K562 (cell line): ENCODE measurements around the gene ARSA. TPM values are rescaled to one million over a fixed set of nuclear protein-coding genes. Genes with fewer than 3 reads are reported as not detected.

Source experiments
- ATAC-seq: fragments of 200-7000 bp; cut with Tn5 transposase; 3 replicates; pipeline ENCODE4 v1.9.1; 2020; ENCODE audit warnings: moderate library complexity
- BruUV-seq: library from RNA; stranded (reverse); fragments of 400-500 nt; replicated peaks from 2 replicates; lab custom pipeline; 2021; lab: Mats Ljungman, UMichigan
- CTCF ChIA-PET: fragments of 300-600 bp; formaldehyde crosslinking; extraction: SDS; loops from one replicate; lab custom pipeline; 2021; ENCODE audit warnings: low intra/inter-chr PET ratio; lab: Yijun Ruan, JAX
- POLR2A ChIA-PET: fragments of 300-600, 350-650 bp; sonication (Branson Sonifier 250); formaldehyde crosslinking; extraction: SDS; loops from one replicate; lab custom pipeline; 2021; ENCODE audit warnings: antibody characterized with exemption, inconsistent platforms; lab: Yijun Ruan, JAX
- DNase-seq, 4 experiments: peaks; one replicate each; pipeline versions ENCODE4 v3.0.0 to v3.0.0-alpha.2; 2011 to 2018; ENCODE audit warnings: low spot score in 3 of 4, mixed read lengths in 3 of 4; ENCODE audit errors: extremely low read depth in 1 of 4
- FAIRE-seq: peaks from 2 replicates; lab custom pipeline; 2011; peaks lifted over from hg19 to GRCh38; lab: Jason Lieb, UNC
- H2AFZ ChIP-seq: 2 replicates; pipeline ENCODE4 v1.6.0; 2011; ENCODE audit warnings: low read depth, low read length, control low read depth, inconsistent platforms
- H3K27ac ChIP-seq: fragments of 200-600 bp; 3 replicates; pipeline ENCODE4 v1.8.0; 2011; ENCODE audit warnings: low read depth, mild to moderate bottlenecking, control low read depth, inconsistent platforms, low read length, moderate library complexity, mixed read lengths; ENCODE audit errors: extremely low read depth
- H3K27me3 ChIP-seq, 2 experiments: fragments of 300-600 bp in 1 of 2; 2 replicates in 1 of 2; 3 replicates in 1 of 2; pipeline versions ENCODE4 v1.6.0 to v1.8.0; 2011; ENCODE audit warnings: inconsistent platforms in 2 of 2, low read length in 2 of 2, mild to moderate bottlenecking in 1 of 2, mixed read lengths in 1 of 2, moderate library complexity in 1 of 2; ENCODE audit not compliant: control insufficient read depth in 2 of 2, insufficient read depth in 2 of 2
- H3K36me3 ChIP-seq: fragments of 300-600 bp; 3 replicates; pipeline ENCODE4 v1.8.0; 2011; ENCODE audit warnings: mild to moderate bottlenecking, low read length, inconsistent platforms; ENCODE audit not compliant: control insufficient read depth, insufficient read depth
- H3K4me1 ChIP-seq, 2 experiments: fragments of 200-600 bp in 1 of 2; replicated peaks in 1 of 2; 2 replicates in 1 of 2; 3 replicates in 1 of 2; pipeline versions ENCODE4 v1.5.1 to v1.8.0; 2011; ENCODE audit warnings: inconsistent platforms in 2 of 2, low read length in 2 of 2, mild to moderate bottlenecking in 1 of 2, mixed read lengths in 1 of 2, moderate library complexity in 1 of 2; ENCODE audit not compliant: control insufficient read depth in 2 of 2, insufficient read depth in 2 of 2
- H3K4me2 ChIP-seq: 2 replicates; pipeline ENCODE4 v1.6.1; 2011; ENCODE audit warnings: low read length, control low read depth, inconsistent platforms, mixed read lengths; ENCODE audit not compliant: insufficient read depth
- H3K4me3 ChIP-seq: fragments of 200-600 bp; sonication (generic), shearing (Covaris generic); 2 replicates; pipeline ENCODE4 v1.5.1; 2016; ENCODE audit warnings: control low read depth, inconsistent platforms
- H3K79me2 ChIP-seq: fragments of 200-600 bp; 3 replicates; pipeline ENCODE4 v1.8.0; 2011; ENCODE audit warnings: low read length, inconsistent platforms; ENCODE audit not compliant: control insufficient read depth, insufficient read depth
- H3K9ac ChIP-seq, 2 experiments: 2 replicates each; pipeline versions ENCODE4 v1.6.0 to v1.6.1; 2011; ENCODE audit warnings: low read depth in 2 of 2, low read length in 2 of 2, control low read depth in 1 of 2, inconsistent platforms in 1 of 2, mild to moderate bottlenecking in 1 of 2, mixed read lengths in 1 of 2; ENCODE audit not compliant: insufficient read depth in 1 of 2
- H3K9me1 ChIP-seq: one replicate; pipeline ENCODE4 v1.6.0; 2011; ENCODE audit warnings: inconsistent platforms, mild to moderate bottlenecking, low read length, moderate library complexity; ENCODE audit not compliant: control insufficient read depth, insufficient read depth
- H3K9me3 ChIP-seq: replicated peaks from 2 replicates; pipeline ENCODE4 v1.5.1; 2011; ENCODE audit warnings: low read depth, low read length, inconsistent platforms; ENCODE audit not compliant: control insufficient read depth, insufficient read depth
- H4K20me1 ChIP-seq: replicated peaks from 2 replicates; pipeline ENCODE4 v1.6.1; 2011; ENCODE audit warnings: low read length, inconsistent platforms, mixed read lengths; ENCODE audit not compliant: control insufficient read depth, insufficient read depth
- ATF6 ChIP-seq: sonication (generic); formaldehyde crosslinking; IDR thresholded peaks from 2 replicates; pipeline ENCODE4 v1.4.0; 2020; ENCODE audit warnings: mild to moderate bottlenecking, missing genetic modification reagents
- CEBPG ChIP-seq, 3 experiments: fragments of 200-800 bp in 1 of 3; sonication (Bioruptor generic) in 1 of 3; sonication (generic) in 1 of 3; formaldehyde crosslinking in 1 of 3; IDR thresholded peaks in 2 of 3; conservative IDR thresholded peaks in 1 of 3; 2 replicates each; pipeline versions ENCODE4 v1.6.1 to v1.8.0; 2016 to 2022; ENCODE audit warnings: missing compliant biosample characterization in 2 of 3, missing genetic modification characterization in 2 of 3, mild to moderate bottlenecking in 1 of 3, missing genetic modification reagents in 1 of 3
- CGGBP1 ChIP-seq: fragments of 250-450 bp; sonication (Bioruptor Pico); IDR thresholded peaks from 2 replicates; pipeline ENCODE4 v1.9.0; 2021; ENCODE audit warnings: mild to moderate bottlenecking
- CREB3L1 ChIP-seq: fragments of 450-650 bp; IDR thresholded peaks from 2 replicates; pipeline ENCODE4 v1.6.1; 2014; ENCODE audit warnings: low read depth, mild to moderate bottlenecking, moderate library complexity, borderline replicate concordance
- GTF2E2 ChIP-seq: fragments of 200-800 bp; sonication (Bioruptor generic); IDR thresholded peaks from 2 replicates; pipeline ENCODE4 v1.6.1; 2016; ENCODE audit warnings: missing genetic modification characterization, missing compliant biosample characterization
- HLTF ChIP-seq: fragments of 450-650 bp; IDR thresholded peaks from 2 replicates; pipeline ENCODE4 v1.6.1; 2016
- MTA3 ChIP-seq: fragments of 450-650 bp; formaldehyde crosslinking; IDR thresholded peaks from 2 replicates; pipeline ENCODE4 v1.6.1; 2017; ENCODE audit warnings: mild to moderate bottlenecking, borderline replicate concordance
- RFX1 ChIP-seq: fragments of 450-650 bp; IDR thresholded peaks from 2 replicates; pipeline ENCODE4 v1.6.1; 2016; ENCODE audit warnings: mild to moderate bottlenecking, moderate library complexity
- ZBTB7A ChIP-seq: IDR thresholded peaks from 2 replicates; pipeline ENCODE4 v1.6.1; 2011; ENCODE audit warnings: low read depth, mild to moderate bottlenecking, low read length, moderate library complexity, borderline replicate concordance; ENCODE audit not compliant: control insufficient read depth
- ZNF124 ChIP-seq: sonication (generic); formaldehyde crosslinking; IDR thresholded peaks from 2 replicates; pipeline ENCODE4 v1.8.1; 2022; ENCODE audit warnings: missing genetic modification reagents
- ZNF175 ChIP-seq: fragments of 200-800 bp; sonication (Bioruptor generic); IDR thresholded peaks from 2 replicates; pipeline ENCODE4 v1.6.1; 2016; ENCODE audit warnings: low read depth, mild to moderate bottlenecking, missing genetic modification characterization, missing compliant biosample characterization
- ZNF253 ChIP-seq: fragments of 250-450 bp; sonication (Bioruptor Pico); conservative IDR thresholded peaks from 2 replicates; pipeline ENCODE4 v1.6.1; 2021; ENCODE audit warnings: mild to moderate bottlenecking
- ZNF408 ChIP-seq: fragments of 250-450 bp; sonication (Bioruptor Pico); IDR thresholded peaks from 2 replicates; pipeline ENCODE4 v1.4.0; 2020; ENCODE audit warnings: low read depth, mild to moderate bottlenecking, moderate library complexity
- WGBS: fragments of 100-300 bp; shearing (Covaris generic); methylation state at CpG from one replicate; pipeline ENCODE4 v1.1.6; 2016; ENCODE audit warnings: low coverage, mixed read lengths; ENCODE audit not compliant: insufficient coverage; ENCODE audit errors: missing lambda C conversion rate; 5-methylcytosine and 5-hydroxymethylcytosine counted together
- in situ Hi-C: fragments of 300-500 bp; cut with MboI; formaldehyde crosslinking; loops from 4 replicates; pipeline ENCODE4 v1.15.0; 2018; ENCODE audit warnings: inconsistent platforms, mixed read lengths
- intact Hi-C: fragments of 100-400 bp; cut with micrococcal nuclease; formaldehyde crosslinking; loops from 2 replicates; pipeline ENCODE4 v1.14.2; 2022
- polyA plus RNA-seq, 8 experiments: library from polyadenylated mRNA; depleted of rRNA in 4 of 8; stranded (reverse) in 5 of 8; unstranded in 3 of 8; fragments of >200 nt; fragmentation: Nextera tagmentation in 2 of 8; fragmentation: Illumina TruSeq in 1 of 8; extraction: Ambion mirVana in 2 of 8; extraction: Trizol in 1 of 8; gene quantifications; 2 replicates each; pipeline versions ENCODE4 v1.2.1 to v1.2.3, GENCODE V29; 2011 to 2014; ENCODE audit warnings: inconsistent platforms in 1 of 8, missing spikeins in 1 of 8
- total RNA-seq, 7 experiments: library from RNA; depleted of rRNA in 6 of 7; stranded (reverse); fragments of >200 nt in 6 of 7; fragmentation: Illumina TruSeq in 2 of 7; extraction: Trizol in 2 of 7; gene quantifications; 2 replicates each; pipeline versions ENCODE4 v1.2.1 to v1.2.3, GENCODE V29; 2011 to 2021; ENCODE audit warnings: low replicate concordance in 1 of 7
- TF ChIP-seq, protein P1 (sequence below): sonication (generic); formaldehyde crosslinking; IDR thresholded peaks from 2 replicates; pipeline ENCODE4 v1.8.0; 2022; ENCODE audit warnings: missing genetic modification reagents, mild to moderate bottlenecking, moderate library complexity, borderline replicate concordance

Gene ARSA
- total and polyA plus RNA-seq, 9 of the 15 experiments (the other 6 are each of a cell fraction or from before 2014, with no cell fraction given): 0.32 to 10.9 (median 1.8) TPM; not detected in 1

DNA sequence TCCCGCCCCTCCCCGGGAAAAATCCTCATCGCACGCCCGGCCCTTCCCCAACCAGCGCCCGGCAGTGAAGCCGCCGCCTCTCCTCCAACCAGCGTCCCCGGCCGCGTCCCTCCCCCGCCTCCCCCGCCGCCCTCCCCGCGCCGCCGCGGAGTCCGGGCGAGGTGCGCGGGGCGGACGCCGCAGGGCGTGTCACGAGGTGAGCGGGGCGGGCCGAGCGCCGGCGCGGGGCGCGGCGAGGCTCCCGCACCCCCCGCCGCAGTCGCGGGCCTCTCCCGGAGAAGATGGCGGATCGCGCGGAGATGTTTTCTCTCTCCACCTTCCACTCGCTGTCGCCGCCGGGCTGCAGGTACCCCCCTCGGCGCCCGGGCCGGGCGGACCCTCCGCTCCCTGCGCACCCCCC lies 27.4 kb downstream of the ARSA start, which contains the start of gene MAPK8IP2 (continued):
- TF ChIP-seq HLTF (no peak), ZBTB7A (peak; percentile 11; the same call in 1 of the 2 replicates), ATF6 (CRISPR knock-in tag) (no peak), MTA3 (no peak), GTF2E2 (tag) (no peak), ZNF253 (CRISPR knock-in tag) (no peak)
- TF ChIP-seq, protein P1, sequence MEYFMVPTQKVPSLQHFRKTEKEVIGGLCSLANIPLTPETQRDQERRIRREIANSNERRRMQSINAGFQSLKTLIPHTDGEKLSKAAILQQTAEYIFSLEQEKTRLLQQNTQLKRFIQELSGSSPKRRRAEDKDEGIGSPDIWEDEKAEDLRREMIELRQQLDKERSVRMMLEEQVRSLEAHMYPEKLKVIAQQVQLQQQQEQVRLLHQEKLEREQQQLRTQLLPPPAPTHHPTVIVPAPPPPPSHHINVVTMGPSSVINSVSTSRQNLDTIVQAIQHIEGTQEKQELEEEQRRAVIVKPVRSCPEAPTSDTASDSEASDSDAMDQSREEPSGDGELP: no peak

GRCh38 chr22:50599816-50600455 lies 28.0 kb downstream of the ARSA start:
- Histone ChIP-seq H3K9me1 (no peaks in the 10 kb centered on the region), H3K27ac (no peak overlapping the region), H3K79me2 (no peaks in the 10 kb centered on the region), H3K4me3 (no peak overlapping the region), H3K27me3 (peaks cover 9 to 43% of the 10 kb centered on the region in 2 experiments; a peak in 3 of 5 replicates), H3K9ac (no peak overlapping the region), H3K4me1 (peaks cover 0 to 13% of the 10 kb centered on the region in 2 experiments; a peak in 2 of 5 replicates), H2AFZ (no peak overlapping the region), H3K4me2 (no peak overlapping the region), H3K9me3 (no peaks in the 10 kb centered on the region), H4K20me1 (peaks cover 3% of the 10 kb centered on the region; the same call in 1 of the 2 replicates), H3K36me3 (no peaks in the 10 kb centered on the region)
- intact Hi-C loops (no loop called here), in situ Hi-C loops (no loop called here)
- ATAC-seq (peak; percentile 94), DNase-seq (peak; percentile 58 to 87 (median 83)), FAIRE-seq (no peak)
- no TSS peak for BruUV-seq
- CTCF ChIA-PET: no interaction called here
- 29% methylated on average over 18 of the region's 52 CpGs for whole genome bisulfite sequencing
- POLR2A ChIA-PET: interaction anchor here (0.7 kb wide), 2 partner anchors 47 to 77 kb away, joined by 3 read pairs; no protein-coding TSS in a partner anchor
- TF ChIP-seq ZNF124 (CRISPR knock-in tag) (peak; percentile 94), ZNF408 (CRISPR knock-in tag) (no peak), CEBPG (CRISPR knock-in tag; IDR thresholded peaks at IDR 0.05) (no peak), CEBPG (tag; conservative IDR thresholded peaks at IDR 0.05 in 1 of 2, IDR thresholded peaks at IDR 0.05 in 1 of 2) (no peak), ZNF175 (CRISPR knock-in tag) (0 out of 2 replicates have a peak, but pooled peaks have one; percentile 26), RFX1 (no peak), CREB3L1 (no peak), CGGBP1 (CRISPR knock-in tag) (no peak)
